GM19043 (cell line): Measurements from ENCODE around the gene CCNK.

Experiments used
- ATAC-seq: cut with Tn5 transposase; IDR thresholded peaks from one replicate; pipeline ENCODE4 v1.9.1; 2021; ENCODE audit warnings: low read depth; ENCODE audit not compliant: unreplicated experiment

CCNK gene

GRCh38 chr14:99549684-99550083 lies 68.5 kb downstream of the CCNK start:
- no peak for ATAC-seq

- ATAC-seq: no peak
These were observed 69.3 kb downstream of the CCNK start for GRCh38 chr14:99550387-99550992.

- ATAC-seq: no peak
These were observed 70.1 kb downstream of the CCNK start for GRCh38 chr14:99551034-99551922.

- ATAC-seq: no peak
These were observed 70.9 kb downstream of the CCNK start for GRCh38 chr14:99552021-99552553.

DNA sequence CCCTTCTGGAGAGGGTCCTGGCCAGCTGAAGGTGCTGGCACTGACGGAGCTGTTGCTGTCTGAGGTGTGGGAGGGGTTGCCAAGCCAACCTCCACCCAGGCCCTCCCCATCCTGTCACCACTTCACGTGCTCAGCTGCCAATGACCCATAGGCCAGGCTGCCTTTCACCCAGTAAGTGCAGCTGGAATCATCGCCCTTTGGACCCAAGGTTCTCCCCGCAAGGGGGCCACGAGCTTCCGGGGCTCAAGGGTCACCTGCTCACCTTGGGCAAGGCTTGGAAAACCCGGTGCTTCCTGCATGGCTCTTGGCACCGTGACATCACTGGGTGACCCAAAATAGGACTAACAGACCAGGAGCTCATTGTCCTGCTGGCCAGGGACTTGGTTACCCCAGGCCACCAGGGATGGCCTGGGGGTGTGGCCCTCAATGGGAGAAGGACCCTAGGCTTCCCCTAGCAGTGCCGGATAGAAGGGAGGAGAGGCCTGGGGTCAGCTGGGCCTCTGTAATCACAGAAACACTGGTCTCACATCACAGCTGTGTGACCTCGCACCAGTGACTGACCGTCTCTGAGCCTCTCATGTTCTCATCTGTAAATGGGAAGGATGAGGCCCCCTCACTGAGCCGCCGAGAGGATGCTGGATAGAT lies 71.5 kb downstream of the CCNK start:
- no peak for ATAC-seq

- no peak for ATAC-seq
These were observed 73.0 kb downstream of the CCNK start for GRCh38 chr14:99554184-99554583.

GRCh38 chr14:99554757-99555531 lies 73.7 kb downstream of the CCNK start:
- no peak for ATAC-seq

DNA sequence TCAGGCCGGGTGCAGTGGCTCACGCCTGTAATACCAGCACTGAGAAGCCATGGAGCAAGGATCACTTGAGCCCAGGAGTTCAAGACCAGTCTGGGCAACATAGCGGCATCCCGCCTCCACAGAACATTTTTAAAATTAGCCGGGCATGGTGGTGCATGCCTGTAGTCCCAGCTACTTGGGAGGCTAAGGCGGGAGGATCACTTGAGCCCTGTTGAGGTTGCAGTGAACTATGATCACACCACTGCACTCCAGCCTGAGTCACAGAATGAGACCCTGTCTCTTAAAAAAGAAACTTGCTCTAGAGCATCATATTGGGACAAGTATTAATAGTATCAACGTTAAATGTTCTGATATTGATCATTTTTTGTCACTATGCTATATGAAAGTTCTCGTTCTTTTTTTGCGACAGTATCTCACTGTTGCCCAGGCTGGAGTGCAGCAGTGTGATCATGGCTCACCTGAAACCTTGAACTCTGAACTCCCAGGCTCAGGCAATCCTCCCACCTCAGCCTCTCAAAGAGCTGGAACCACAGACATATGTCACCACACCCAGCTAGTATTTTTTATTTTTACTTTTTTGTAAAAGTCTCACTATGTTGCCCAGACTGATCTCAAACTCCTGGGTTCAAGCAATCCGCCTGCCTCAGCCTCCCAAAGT lies 75.1 kb downstream of the CCNK start:
- ATAC-seq: no peak

DNA sequence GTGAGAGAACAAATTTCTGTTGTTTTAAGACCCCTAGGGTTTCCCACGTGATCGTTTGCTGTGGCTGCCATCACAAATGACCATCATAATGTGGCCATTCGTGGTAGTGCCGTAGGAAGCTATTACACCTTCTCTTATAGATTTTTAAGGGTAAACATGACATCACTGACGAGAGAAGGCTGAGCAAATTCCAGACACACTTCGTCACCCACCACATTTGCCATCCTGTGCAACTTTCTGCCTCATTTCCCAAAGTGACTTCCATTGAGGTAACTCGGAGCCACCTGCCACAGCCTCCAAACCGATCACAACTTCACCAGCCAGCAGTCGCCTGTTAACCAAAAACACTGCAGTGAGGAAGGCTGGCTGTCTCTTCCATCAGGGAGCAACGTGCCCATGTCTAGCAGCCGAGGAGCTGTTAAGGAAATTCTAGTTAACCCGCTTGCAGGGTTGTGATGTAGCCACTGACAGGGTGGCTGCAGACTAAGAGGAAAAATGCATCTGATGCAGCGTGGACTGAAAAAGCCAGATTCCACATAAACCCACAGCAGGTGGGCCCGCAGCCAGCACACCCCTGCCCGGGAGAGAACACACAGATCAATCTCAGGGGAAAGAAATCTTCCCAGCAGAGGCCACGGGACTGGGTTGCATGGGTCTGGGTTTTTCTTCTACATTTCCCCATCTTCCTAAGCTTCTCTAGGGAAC lies 78.2 kb downstream of the CCNK start:
- no peak for ATAC-seq

- no peak for ATAC-seq
These were observed 79.2 kb downstream of the CCNK start for GRCh38 chr14:99560403-99560802.

- no peak for ATAC-seq
These were observed 79.9 kb downstream of the CCNK start for GRCh38 chr14:99560922-99561683.

DNA sequence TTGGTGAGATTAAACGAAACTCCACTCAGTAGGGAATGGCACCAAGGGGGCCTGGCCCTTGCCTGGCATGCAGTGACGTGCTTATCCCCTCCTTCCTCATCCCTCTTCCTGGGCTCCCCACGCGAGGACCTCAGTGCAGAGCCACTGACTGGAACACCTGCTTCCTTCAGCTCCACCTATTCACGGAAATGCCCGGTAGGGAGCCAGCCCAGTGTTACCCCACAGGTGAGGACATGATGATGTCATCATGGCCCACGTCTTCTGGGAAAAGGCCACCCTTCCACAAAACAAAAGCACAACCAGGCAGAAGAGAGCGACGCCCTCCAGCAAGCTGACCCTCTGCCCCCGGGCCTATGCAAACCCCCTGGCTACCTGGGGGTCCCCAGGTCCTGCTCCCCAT lies 80.7 kb downstream of the CCNK start:
- no peak for ATAC-seq
